ENCODE measurements around the gene PNMA5.

GRCh38 chrX:152945021-152945979 lies 48.6 kb downstream of the PNMA5 start:
- TF ChIP-seq CTCF (IDR thresholded peaks at IDR 0.05; ENCODE audit: low read depth, low read length, missing input control) (no peak), GABPA (IDR thresholded peaks at IDR 0.05 in 1 of 2, conservative IDR thresholded peaks at IDR 0.05 in 1 of 2) (no peak), TAF1 (conservative IDR thresholded peaks at IDR 0.05) (no peak), EGR1 (IDR thresholded peaks at IDR 0.05; ENCODE audit: low read depth in 2 of 2) (no peak), FOXA1 (IDR thresholded peaks at IDR 0.05) (no peak), RXRA (IDR thresholded peaks at IDR 0.05) (no peak)
- TF ChIP-seq, protein P1, sequence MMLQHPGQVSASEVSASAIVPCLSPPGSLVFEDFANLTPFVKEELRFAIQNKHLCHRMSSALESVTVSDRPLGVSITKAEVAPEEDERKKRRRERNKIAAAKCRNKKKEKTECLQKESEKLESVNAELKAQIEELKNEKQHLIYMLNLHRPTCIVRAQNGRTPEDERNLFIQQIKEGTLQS (IDR thresholded peaks at IDR 0.05): no peak
- TF ChIP-seq, protein P2, sequence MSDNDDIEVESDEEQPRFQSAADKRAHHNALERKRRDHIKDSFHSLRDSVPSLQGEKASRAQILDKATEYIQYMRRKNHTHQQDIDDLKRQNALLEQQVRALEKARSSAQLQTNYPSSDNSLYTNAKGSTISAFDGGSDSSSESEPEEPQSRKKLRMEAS (IDR thresholded peaks at IDR 0.05): no peak
- TF ChIP-seq, protein P3, sequence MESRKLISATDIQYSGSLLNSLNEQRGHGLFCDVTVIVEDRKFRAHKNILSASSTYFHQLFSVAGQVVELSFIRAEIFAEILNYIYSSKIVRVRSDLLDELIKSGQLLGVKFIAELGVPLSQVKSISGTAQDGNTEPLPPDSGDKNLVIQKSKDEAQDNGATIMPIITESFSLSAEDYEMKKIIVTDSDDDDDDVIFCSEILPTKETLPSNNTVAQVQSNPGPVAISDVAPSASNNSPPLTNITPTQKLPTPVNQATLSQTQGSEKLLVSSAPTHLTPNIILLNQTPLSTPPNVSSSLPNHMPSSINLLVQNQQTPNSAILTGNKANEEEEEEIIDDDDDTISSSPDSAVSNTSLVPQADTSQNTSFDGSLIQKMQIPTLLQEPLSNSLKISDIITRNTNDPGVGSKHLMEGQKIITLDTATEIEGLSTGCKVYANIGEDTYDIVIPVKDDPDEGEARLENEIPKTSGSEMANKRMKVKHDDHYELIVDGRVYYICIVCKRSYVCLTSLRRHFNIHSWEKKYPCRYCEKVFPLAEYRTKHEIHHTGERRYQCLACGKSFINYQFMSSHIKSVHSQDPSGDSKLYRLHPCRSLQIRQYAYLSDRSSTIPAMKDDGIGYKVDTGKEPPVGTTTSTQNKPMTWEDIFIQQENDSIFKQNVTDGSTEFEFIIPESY (IDR thresholded peaks at IDR 0.05): no peak

All from liver (tissue), 3 donors.